SK-N-SH treated with all-trans-retinoic acid at 6 μM for 48 hours (cell line): ENCODE results near the gene EPHA8.

Experiments
- ATAC-seq: fragments of 200-7000 bp; cut with Tn5 transposase; 3 replicates; pipeline ENCODE4 v1.9.1; 2020; ENCODE audit warnings: mild to moderate bottlenecking, moderate library complexity
- ARNTL ChIP-seq: fragments of 450-650 bp; formaldehyde crosslinking; IDR thresholded peaks from 2 replicates; pipeline ENCODE4 v1.5.0; 2020; ENCODE audit warnings: low read depth, mild to moderate bottlenecking, moderate library complexity, borderline replicate concordance
- CREB5 ChIP-seq: fragments of 250-450 bp; sonication (Bioruptor Pico); IDR thresholded peaks from 2 replicates; pipeline ENCODE4 v1.5.1; 2020; ENCODE audit warnings: low read depth, mild to moderate bottlenecking, moderate library complexity
- CSDC2 ChIP-seq: fragments of 250-450 bp; sonication (Bioruptor Pico); IDR thresholded peaks from 2 replicates; pipeline ENCODE4 v1.5.0; 2020; ENCODE audit warnings: mild to moderate bottlenecking, moderate library complexity
- ESRRG ChIP-seq: fragments of 250-450 bp; sonication (Bioruptor Pico); IDR thresholded peaks from 2 replicates; pipeline ENCODE4 v1.6.1; 2021; ENCODE audit warnings: mild to moderate bottlenecking
- GLIS3 ChIP-seq: fragments of 250-450 bp; sonication (Bioruptor Pico); IDR thresholded peaks from 2 replicates; pipeline ENCODE4 v1.5.0; 2020; ENCODE audit warnings: mild to moderate bottlenecking, moderate library complexity
- ISL1 ChIP-seq: fragments of 250-450 bp; sonication (Bioruptor Pico); IDR thresholded peaks from 2 replicates; pipeline ENCODE4 v2.1.2; 2022; ENCODE audit warnings: mild to moderate bottlenecking, moderate library complexity
- OSR1 ChIP-seq: fragments of 250-450 bp; sonication (Bioruptor Pico); IDR thresholded peaks from 2 replicates; pipeline ENCODE4 v1.8.0; 2022; ENCODE audit warnings: moderate library complexity, mild to moderate bottlenecking, inconsistent platforms
- POU6F1 ChIP-seq: fragments of 250-450 bp; sonication (Bioruptor Pico); IDR thresholded peaks from 2 replicates; pipeline ENCODE4 v1.8.0; 2021; ENCODE audit warnings: low read depth, mild to moderate bottlenecking, moderate library complexity, borderline replicate concordance
- RARB ChIP-seq: fragments of 250-450 bp; sonication (Bioruptor Pico); IDR thresholded peaks from 2 replicates; pipeline ENCODE4 v1.8.0; 2021; ENCODE audit warnings: mild to moderate bottlenecking, moderate library complexity
- TCF4 ChIP-seq: fragments of 250-450 bp; sonication (Bioruptor Pico); IDR thresholded peaks from 2 replicates; pipeline ENCODE4 v1.8.0; 2021; ENCODE audit warnings: mild to moderate bottlenecking, moderate library complexity, borderline replicate concordance
- TOX ChIP-seq: fragments of 250-450 bp; sonication (Bioruptor Pico); IDR thresholded peaks from 2 replicates; pipeline ENCODE4 v1.8.0; 2021; ENCODE audit warnings: mild to moderate bottlenecking, moderate library complexity, borderline replicate concordance
- ZC3H10 ChIP-seq: fragments of 250-450 bp; sonication (Bioruptor Pico); IDR thresholded peaks from 2 replicates; pipeline ENCODE4 v1.5.1; 2021; ENCODE audit warnings: mild to moderate bottlenecking, moderate library complexity
- ZFP30 ChIP-seq: fragments of 450-650 bp; formaldehyde crosslinking; IDR thresholded peaks from 2 replicates; pipeline ENCODE4 v1.5.0; 2022; ENCODE audit warnings: mild to moderate bottlenecking, moderate library complexity
- ZNF70 ChIP-seq: fragments of 450-650 bp; formaldehyde crosslinking; IDR thresholded peaks from 2 replicates; pipeline ENCODE4 v1.5.0; 2020; ENCODE audit warnings: mild to moderate bottlenecking, moderate library complexity
- ZNF8 ChIP-seq: fragments of 450-650 bp; formaldehyde crosslinking; IDR thresholded peaks from 2 replicates; pipeline ENCODE4 v1.5.0; 2020; ENCODE audit warnings: mild to moderate bottlenecking, moderate library complexity
- TF ChIP-seq, protein P1 (sequence below): fragments of 250-450 bp; sonication (Bioruptor Pico); IDR thresholded peaks from 2 replicates; pipeline ENCODE4 v1.5.1; 2021; ENCODE audit warnings: mild to moderate bottlenecking, moderate library complexity
- TF ChIP-seq, protein P2 (sequence below): fragments of 250-450 bp; sonication (Bioruptor Pico); IDR thresholded peaks from 2 replicates; pipeline ENCODE4 v1.8.0; 2020; ENCODE audit warnings: mild to moderate bottlenecking, moderate library complexity, borderline replicate concordance
- TF ChIP-seq, protein P3 (sequence below): fragments of 250-450 bp; sonication (Bioruptor Pico); IDR thresholded peaks from 2 replicates; pipeline ENCODE4 v1.5.0; 2020; ENCODE audit warnings: mild to moderate bottlenecking, moderate library complexity

Gene EPHA8

GRCh38 chr1:22562584-22563583 is at the start of gene EPHA8:
Gene EPHA8, plus strand, starts transcription at chr1:22563489. Its CDS starts 147 bp downstream, at chr1:22563636.
- TF ChIP-seq POU6F1 (no peak), ZFP30 (CRISPR knock-in tag) (no peak), ZC3H10 (CRISPR knock-in tag) (no peak), TOX (CRISPR knock-in tag) (no peak), OSR1 (no peak), GLIS3 (CRISPR knock-in tag) (no peak), ZNF8 (CRISPR knock-in tag) (no peak), ESRRG (no peak), CSDC2 (CRISPR knock-in tag) (no peak), ZNF70 (CRISPR knock-in tag) (no peak)
- TF ChIP-seq, protein P1, sequence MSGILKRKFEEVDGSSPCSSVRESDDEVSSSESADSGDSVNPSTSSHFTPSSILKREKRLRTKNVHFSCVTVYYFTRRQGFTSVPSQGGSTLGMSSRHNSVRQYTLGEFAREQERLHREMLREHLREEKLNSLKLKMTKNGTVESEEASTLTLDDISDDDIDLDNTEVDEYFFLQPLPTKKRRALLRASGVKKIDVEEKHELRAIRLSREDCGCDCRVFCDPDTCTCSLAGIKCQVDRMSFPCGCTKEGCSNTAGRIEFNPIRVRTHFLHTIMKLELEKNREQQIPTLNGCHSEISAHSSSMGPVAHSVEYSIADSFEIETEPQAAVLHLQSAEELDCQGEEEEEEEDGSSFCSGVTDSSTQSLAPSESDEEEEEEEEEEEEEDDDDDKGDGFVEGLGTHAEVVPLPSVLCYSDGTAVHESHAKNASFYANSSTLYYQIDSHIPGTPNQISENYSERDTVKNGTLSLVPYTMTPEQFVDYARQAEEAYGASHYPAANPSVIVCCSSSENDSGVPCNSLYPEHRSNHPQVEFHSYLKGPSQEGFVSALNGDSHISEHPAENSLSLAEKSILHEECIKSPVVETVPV: no peak
- TF ChIP-seq, protein P2, sequence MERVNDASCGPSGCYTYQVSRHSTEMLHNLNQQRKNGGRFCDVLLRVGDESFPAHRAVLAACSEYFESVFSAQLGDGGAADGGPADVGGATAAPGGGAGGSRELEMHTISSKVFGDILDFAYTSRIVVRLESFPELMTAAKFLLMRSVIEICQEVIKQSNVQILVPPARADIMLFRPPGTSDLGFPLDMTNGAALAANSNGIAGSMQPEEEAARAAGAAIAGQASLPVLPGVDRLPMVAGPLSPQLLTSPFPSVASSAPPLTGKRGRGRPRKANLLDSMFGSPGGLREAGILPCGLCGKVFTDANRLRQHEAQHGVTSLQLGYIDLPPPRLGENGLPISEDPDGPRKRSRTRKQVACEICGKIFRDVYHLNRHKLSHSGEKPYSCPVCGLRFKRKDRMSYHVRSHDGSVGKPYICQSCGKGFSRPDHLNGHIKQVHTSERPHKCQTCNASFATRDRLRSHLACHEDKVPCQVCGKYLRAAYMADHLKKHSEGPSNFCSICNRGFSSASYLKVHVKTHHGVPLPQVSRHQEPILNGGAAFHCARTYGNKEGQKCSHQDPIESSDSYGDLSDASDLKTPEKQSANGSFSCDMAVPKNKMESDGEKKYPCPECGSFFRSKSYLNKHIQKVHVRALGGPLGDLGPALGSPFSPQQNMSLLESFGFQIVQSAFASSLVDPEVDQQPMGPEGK (CRISPR knock-in tag): no peak
- TF ChIP-seq, protein P3, sequence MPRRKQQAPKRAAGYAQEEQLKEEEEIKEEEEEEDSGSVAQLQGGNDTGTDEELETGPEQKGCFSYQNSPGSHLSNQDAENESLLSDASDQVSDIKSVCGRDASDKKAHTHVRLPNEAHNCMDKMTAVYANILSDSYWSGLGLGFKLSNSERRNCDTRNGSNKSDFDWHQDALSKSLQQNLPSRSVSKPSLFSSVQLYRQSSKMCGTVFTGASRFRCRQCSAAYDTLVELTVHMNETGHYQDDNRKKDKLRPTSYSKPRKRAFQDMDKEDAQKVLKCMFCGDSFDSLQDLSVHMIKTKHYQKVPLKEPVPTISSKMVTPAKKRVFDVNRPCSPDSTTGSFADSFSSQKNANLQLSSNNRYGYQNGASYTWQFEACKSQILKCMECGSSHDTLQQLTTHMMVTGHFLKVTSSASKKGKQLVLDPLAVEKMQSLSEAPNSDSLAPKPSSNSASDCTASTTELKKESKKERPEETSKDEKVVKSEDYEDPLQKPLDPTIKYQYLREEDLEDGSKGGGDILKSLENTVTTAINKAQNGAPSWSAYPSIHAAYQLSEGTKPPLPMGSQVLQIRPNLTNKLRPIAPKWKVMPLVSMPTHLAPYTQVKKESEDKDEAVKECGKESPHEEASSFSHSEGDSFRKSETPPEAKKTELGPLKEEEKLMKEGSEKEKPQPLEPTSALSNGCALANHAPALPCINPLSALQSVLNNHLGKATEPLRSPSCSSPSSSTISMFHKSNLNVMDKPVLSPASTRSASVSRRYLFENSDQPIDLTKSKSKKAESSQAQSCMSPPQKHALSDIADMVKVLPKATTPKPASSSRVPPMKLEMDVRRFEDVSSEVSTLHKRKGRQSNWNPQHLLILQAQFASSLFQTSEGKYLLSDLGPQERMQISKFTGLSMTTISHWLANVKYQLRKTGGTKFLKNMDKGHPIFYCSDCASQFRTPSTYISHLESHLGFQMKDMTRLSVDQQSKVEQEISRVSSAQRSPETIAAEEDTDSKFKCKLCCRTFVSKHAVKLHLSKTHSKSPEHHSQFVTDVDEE (CRISPR knock-in tag): no peak
- TF ChIP-seq, all 23 proteins: peak for 0
- no peak for ATAC-seq

DNA sequence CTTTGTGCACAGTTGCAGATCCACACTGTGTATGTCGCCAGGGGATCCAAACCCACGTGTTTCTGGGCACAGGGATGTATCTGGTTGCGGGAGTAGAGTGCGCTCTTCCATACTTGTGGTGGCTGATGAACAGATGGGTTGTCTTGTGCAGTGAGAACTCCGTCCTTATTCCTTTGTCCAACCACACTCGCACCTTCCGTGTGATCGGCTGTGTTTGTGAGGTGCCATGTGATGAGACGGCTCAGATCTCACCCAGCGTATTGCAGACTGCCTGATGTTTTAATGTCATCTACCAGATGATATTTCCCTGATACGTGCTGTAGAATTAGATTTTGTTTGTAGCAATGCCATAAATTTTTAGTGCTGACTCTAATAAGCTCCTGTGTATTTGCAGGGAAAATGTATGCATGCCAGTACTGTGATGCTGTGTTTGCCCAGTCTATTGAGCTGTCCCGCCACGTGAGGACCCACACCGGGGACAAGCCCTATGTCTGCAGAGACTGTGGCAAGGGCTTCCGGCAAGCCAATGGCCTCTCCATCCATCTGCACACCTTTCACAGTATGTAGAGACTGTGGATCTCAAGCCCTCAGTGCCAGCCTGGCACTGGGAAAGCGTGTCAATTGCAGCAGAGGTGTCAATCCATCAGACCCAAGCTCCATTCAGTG is 46.2 kb upstream of the EPHA8 start:
- ATAC-seq: no peak
- no peak for TF ChIP-seq CSDC2 (CRISPR knock-in tag)
- no peak for TF ChIP-seq ZFP30 (CRISPR knock-in tag)
- no peak for TF ChIP-seq TCF4 (CRISPR knock-in tag)
- TF ChIP-seq ARNTL (CRISPR knock-in tag): no peak
- TF ChIP-seq TOX (CRISPR knock-in tag): no peak
- TF ChIP-seq RARB (CRISPR knock-in tag): no peak
- TF ChIP-seq ISL1: no peak
- TF ChIP-seq ZNF70 (CRISPR knock-in tag): no peak
- no peak for TF ChIP-seq POU6F1
- TF ChIP-seq, protein P1: no peak
- TF ChIP-seq CREB5 (CRISPR knock-in tag): no peak
